SK-N-SH (cell line): Measurements from ENCODE around the gene CFAP100. TPM values are rescaled to one million over a fixed set of nuclear protein-coding genes. Genes with fewer than 3 reads are reported as not detected.

Experiments
- CTCF ChIA-PET: fragments of 300-600, 350-600 bp; formaldehyde crosslinking; extraction: SDS; loops from one replicate; lab custom pipeline; 2021; lab: Yijun Ruan, JAX
- POLR2A ChIA-PET: fragments of 350-600 bp; sonication (Branson Sonifier 250); formaldehyde crosslinking; extraction: SDS; loops from one replicate; lab custom pipeline; 2020; ENCODE audit warnings: antibody characterized with exemption, inconsistent platforms; lab: Yijun Ruan, JAX
- DNase-seq: peaks from one replicate; pipeline ENCODE4 v3.0.0; 2012
- H2AFZ ChIP-seq: fragments of 200-600 bp; sonication (generic); 2 replicates; pipeline ENCODE4 v1.8.1; 2016; ENCODE audit warnings: antibody characterized with exemption, mild to moderate bottlenecking, low read depth
- H3F3A ChIP-seq: fragments of 200-600 bp; sonication (generic); replicated peaks from 2 replicates; pipeline ENCODE3; 2016; ENCODE audit warnings: antibody characterized with exemption, mild to moderate bottlenecking; ENCODE audit not compliant: insufficient read depth
- H3K27ac ChIP-seq, 2 experiments: fragments of 200-500 bp in 1 of 2; fragments of 200-600 bp in 1 of 2; sonication (Bioruptor generic) in 1 of 2; sonication (generic), shearing (Covaris generic) in 1 of 2; 2 replicates each; pipeline versions ENCODE4 v1.5.1 to v1.6.1; 2014 to 2016; ENCODE audit warnings: low read depth in 2 of 2, inconsistent platforms in 1 of 2, low read length in 1 of 2, mild to moderate bottlenecking in 1 of 2, mixed read lengths in 1 of 2
- H3K27me3 ChIP-seq: fragments of 200-600 bp; sonication (generic), shearing (Covaris generic); 2 replicates; pipeline ENCODE4 v1.6.1; 2016; ENCODE audit warnings: mixed run types; ENCODE audit not compliant: insufficient read depth
- H3K36me3 ChIP-seq, 2 experiments: fragments of 200-500 bp in 1 of 2; fragments of 200-600 bp in 1 of 2; sonication (Bioruptor generic) in 1 of 2; sonication (generic) in 1 of 2; replicated peaks in 1 of 2; 2 replicates each; pipeline versions ENCODE3 to v1.5.1; 2014 to 2016; ENCODE audit warnings: low read length in 1 of 2, mild to moderate bottlenecking in 1 of 2; ENCODE audit not compliant: insufficient read depth in 2 of 2, control insufficient read depth in 1 of 2
- H3K4me1 ChIP-seq, 2 experiments: fragments of 200-500 bp in 1 of 2; fragments of 200-600 bp in 1 of 2; sonication (Bioruptor generic) in 1 of 2; sonication (generic), shearing (Covaris generic) in 1 of 2; 2 replicates each; pipeline versions ENCODE4 v1.5.1 to v1.6.1; 2014 to 2016; ENCODE audit warnings: low read depth in 1 of 2, low read length in 1 of 2, mixed run types in 1 of 2; ENCODE audit not compliant: insufficient read depth in 2 of 2, control insufficient read depth in 1 of 2
- H3K4me2 ChIP-seq: fragments of 200-600 bp; sonication (generic), shearing (Covaris generic); 2 replicates; pipeline ENCODE4 v1.6.1; 2017; ENCODE audit warnings: mixed run types
- H3K4me3 ChIP-seq, 2 experiments: fragments of 200-500 bp in 1 of 2; fragments of 200-600 bp in 1 of 2; sonication (Bioruptor generic) in 1 of 2; sonication (generic), shearing (Covaris generic) in 1 of 2; 2 replicates each; pipeline versions ENCODE4 v1.5.1 to v1.8.1; 2014 to 2016; ENCODE audit warnings: low read depth in 2 of 2, inconsistent platforms in 1 of 2, low read length in 1 of 2, mild to moderate bottlenecking in 1 of 2, mixed read lengths in 1 of 2, moderate library complexity in 1 of 2
- H3K79me2 ChIP-seq: fragments of 200-600 bp; sonication (generic); 2 replicates; pipeline ENCODE4 v1.8.1; 2017; ENCODE audit warnings: mild to moderate bottlenecking; ENCODE audit not compliant: insufficient read depth
- H3K9ac ChIP-seq: fragments of 200-600 bp; sonication (generic); 2 replicates; pipeline ENCODE4 v1.6.1; 2017; ENCODE audit warnings: mixed run types
- H3K9me2 ChIP-seq: fragments of 200-600 bp; sonication (generic); 2 replicates; pipeline ENCODE4 v1.6.1; 2017; ENCODE audit warnings: mixed run types
- H3K9me3 ChIP-seq: fragments of 200-600 bp; sonication (generic); 2 replicates; pipeline ENCODE4 v1.6.1; 2017; ENCODE audit warnings: mixed run types, mild to moderate bottlenecking, moderate library complexity
- H4K20me1 ChIP-seq: fragments of 200-600 bp; sonication (generic); 2 replicates; pipeline ENCODE4 v1.6.1; 2017; ENCODE audit warnings: mild to moderate bottlenecking, mixed run types; ENCODE audit not compliant: insufficient read depth
- EP300 ChIP-seq, 2 experiments: IDR thresholded peaks; 2 replicates each; pipeline versions ENCODE4 v1.4.0 to v1.6.1; 2012; ENCODE audit warnings: borderline replicate concordance in 1 of 2, low read depth in 1 of 2, low read length in 1 of 2
- EZH2phosphoT487 ChIP-seq: fragments of 200-600 bp; sonication (generic); IDR thresholded peaks from 2 replicates; pipeline ENCODE4 v1.6.1; 2017; ENCODE audit warnings: low read depth, mixed run types, mild to moderate bottlenecking, antibody characterized with exemption, moderate library complexity, borderline replicate concordance
- FOSL2 ChIP-seq: IDR thresholded peaks from 2 replicates; pipeline ENCODE4 v1.4.0; 2012; ENCODE audit warnings: low read depth, mild to moderate bottlenecking, moderate library complexity, borderline replicate concordance
- FOXJ3 ChIP-seq: sonication (generic); formaldehyde crosslinking; IDR thresholded peaks from 2 replicates; pipeline ENCODE4 v1.5.1; 2020; ENCODE audit warnings: mild to moderate bottlenecking, missing genetic modification reagents
- GABPA ChIP-seq: IDR thresholded peaks from 2 replicates; pipeline ENCODE4 v1.4.0; 2012; ENCODE audit warnings: low read depth, mild to moderate bottlenecking
- GATA2 ChIP-seq: sonication (generic); formaldehyde crosslinking; IDR thresholded peaks from 2 replicates; pipeline ENCODE4 v1.5.0; 2020; ENCODE audit warnings: mild to moderate bottlenecking, missing genetic modification reagents
- JUND ChIP-seq: IDR thresholded peaks from 2 replicates; pipeline ENCODE4 v1.4.0; 2012
- NRF1 ChIP-seq: IDR thresholded peaks from 2 replicates; pipeline ENCODE4 v1.6.1; 2012; ENCODE audit warnings: low read depth, mild to moderate bottlenecking, low read length
- POLR2AphosphoS5 ChIP-seq: IDR thresholded peaks from 2 replicates; pipeline ENCODE4 v1.6.1; 2012; ENCODE audit warnings: low read depth, low read length
- RCOR1 ChIP-seq: fragments of 150-350 bp; IDR thresholded peaks from 2 replicates; pipeline ENCODE4 v1.6.1; 2017; ENCODE audit warnings: antibody characterized with exemption, low read length
- SIN3A ChIP-seq: IDR thresholded peaks from 2 replicates; pipeline ENCODE4 v1.6.1; 2012; ENCODE audit warnings: low read depth, mild to moderate bottlenecking, low read length, moderate library complexity, borderline replicate concordance
- SMC3 ChIP-seq: IDR thresholded peaks from 2 replicates; pipeline ENCODE4 v1.6.1; 2012; ENCODE audit warnings: low read depth, low read length, improper control_type of control experiment
- TCF12 ChIP-seq: IDR thresholded peaks from 2 replicates; pipeline ENCODE4 v1.4.0; 2012
- YY1 ChIP-seq: IDR thresholded peaks from 2 replicates; pipeline ENCODE4 v1.4.0; 2012; ENCODE audit warnings: low read depth, mild to moderate bottlenecking
- WGBS: methylation state at CpG from one replicate; pipeline ENCODE4 v1.1.6; 2017; ENCODE audit warnings: low lambda C conversion rate; 5-methylcytosine and 5-hydroxymethylcytosine counted together
- polyA plus RNA-seq, 3 experiments: library from polyadenylated mRNA; depleted of rRNA; stranded (reverse); fragments of >200 nt; gene quantifications; 2 replicates each; pipeline ENCODE4 v1.2.3, GENCODE V29; 2012
- TF ChIP-seq, protein P1 (sequence below): IDR thresholded peaks from 2 replicates; pipeline ENCODE4 v1.4.0; 2012; ENCODE audit warnings: low read depth, borderline replicate concordance
- TF ChIP-seq, protein P2 (sequence below): fragments of 150-350 bp; IDR thresholded peaks from 2 replicates; pipeline ENCODE4 v1.6.1; 2017; ENCODE audit warnings: antibody characterized with exemption, low read length, low read depth, borderline replicate concordance
- TF ChIP-seq, protein P3 (sequence below): fragments of 150-350 bp; IDR thresholded peaks from 2 replicates; pipeline ENCODE4 v1.6.1; 2016; ENCODE audit warnings: mild to moderate bottlenecking, low read depth, low read length

Gene CFAP100
- polyA plus RNA-seq, 1 of the 3 experiments (the other 2 are of a cell fraction): not detected

DNA sequence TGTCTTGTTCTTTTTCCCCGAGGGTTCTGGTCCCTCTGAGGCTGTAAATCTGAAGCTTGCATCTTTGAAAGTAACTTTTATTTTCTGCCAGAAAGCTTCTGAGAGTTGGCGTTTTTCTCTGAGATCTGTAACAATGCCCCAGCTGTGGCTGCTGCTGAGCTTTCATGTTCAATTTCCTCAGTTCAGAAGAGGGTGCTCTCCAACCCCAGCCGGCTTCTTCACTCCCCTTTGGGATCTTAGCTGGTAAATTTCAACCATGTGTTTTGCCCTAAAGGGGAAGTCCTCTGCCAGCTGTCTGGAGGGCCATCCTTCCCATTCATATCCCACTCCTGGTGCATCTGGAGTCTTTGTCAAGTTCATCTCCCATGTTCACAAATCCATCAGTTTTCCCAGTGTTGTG, 18.3 kb upstream of the CFAP100 start:
- Histone ChIP-seq H4K20me1 (no peaks in the 10 kb centered on the region), H2AFZ (no peak overlapping the region), H3K27ac (no peak overlapping the region; a peak in 1 of 4 replicates), H3K9me3 (no peaks in the 10 kb centered on the region), H3K4me3 (no peak overlapping the region), H3K79me2 (no peaks in the 10 kb centered on the region), H3K36me3 (no peaks in the 10 kb centered on the region), H3F3A (no peaks in the 10 kb centered on the region), H3K4me2 (no peak overlapping the region), H3K9ac (no peak overlapping the region), H3K9me2 (no peaks in the 10 kb centered on the region), H3K27me3 (peaks cover 8% of the 10 kb centered on the region; the same call in 1 of the 2 replicates), H3K4me1 (peaks cover 0 to 21% of the 10 kb centered on the region in 2 experiments; a peak in 1 of 4 replicates)
- TF ChIP-seq SMC3: no peak
- ChIA-PET CTCF (interaction anchor here (1.0 to 5.3 kb wide), 2 partner anchors 13 to 178 kb away, joined by 3 to 30 read pairs; no protein-coding TSS in a partner anchor), POLR2A (no interaction called here)
- DNase-seq: no peak
- 26% methylated on average over 3 of the region's 3 CpGs for WGBS

DNA sequence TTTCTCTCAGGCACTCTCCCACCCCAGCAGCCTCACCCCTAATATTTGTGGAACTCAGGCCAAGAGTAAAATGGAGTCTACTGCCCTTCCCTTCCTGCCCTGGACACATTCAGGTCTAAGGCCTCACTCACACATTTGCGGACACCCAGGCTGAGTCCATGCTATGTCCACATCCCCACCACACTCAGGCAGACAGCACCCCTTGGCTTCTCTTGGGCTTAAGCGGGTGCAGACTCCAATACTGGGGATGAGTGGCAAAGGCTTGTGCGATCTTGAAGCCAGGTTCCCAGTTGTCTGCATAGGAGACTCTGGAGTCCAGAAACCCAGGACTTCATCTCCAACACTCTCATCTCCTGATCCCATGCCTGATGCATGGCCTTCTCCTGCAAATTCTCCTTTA, 17.5 kb upstream of the CFAP100 start:
- Histone ChIP-seq H3K9me2 (no peaks in the 10 kb centered on the region), H3K4me1 (peaks cover 0 to 21% of the 10 kb centered on the region in 2 experiments; a peak in 1 of 4 replicates), H3K79me2 (no peaks in the 10 kb centered on the region), H4K20me1 (no peaks in the 10 kb centered on the region), H3K9me3 (no peaks in the 10 kb centered on the region), H3K4me3 (no peak overlapping the region), H3K9ac (no peak overlapping the region), H2AFZ (no peak overlapping the region), H3F3A (no peaks in the 10 kb centered on the region), H3K27me3 (peaks cover 8% of the 10 kb centered on the region; the same call in 1 of the 2 replicates), H3K4me2 (no peak overlapping the region), H3K27ac (no peak overlapping the region), H3K36me3 (no peaks in the 10 kb centered on the region)
- TF ChIP-seq FOXJ3 (CRISPR knock-in tag): no peak
- TF ChIP-seq FOSL2: no peak
- TF ChIP-seq, protein P1, sequence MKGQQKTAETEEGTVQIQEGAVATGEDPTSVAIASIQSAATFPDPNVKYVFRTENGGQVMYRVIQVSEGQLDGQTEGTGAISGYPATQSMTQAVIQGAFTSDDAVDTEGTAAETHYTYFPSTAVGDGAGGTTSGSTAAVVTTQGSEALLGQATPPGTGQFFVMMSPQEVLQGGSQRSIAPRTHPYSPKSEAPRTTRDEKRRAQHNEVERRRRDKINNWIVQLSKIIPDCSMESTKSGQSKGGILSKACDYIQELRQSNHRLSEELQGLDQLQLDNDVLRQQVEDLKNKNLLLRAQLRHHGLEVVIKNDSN: no peak
- TF ChIP-seq YY1: no peak
- TF ChIP-seq EZH2phosphoT487: no peak
- TF ChIP-seq RCOR1: no peak
- TF ChIP-seq TCF12: no peak
- no peak for TF ChIP-seq NRF1
- TF ChIP-seq JUND: no peak
- no peak for TF ChIP-seq GABPA
- TF ChIP-seq, protein P2, sequence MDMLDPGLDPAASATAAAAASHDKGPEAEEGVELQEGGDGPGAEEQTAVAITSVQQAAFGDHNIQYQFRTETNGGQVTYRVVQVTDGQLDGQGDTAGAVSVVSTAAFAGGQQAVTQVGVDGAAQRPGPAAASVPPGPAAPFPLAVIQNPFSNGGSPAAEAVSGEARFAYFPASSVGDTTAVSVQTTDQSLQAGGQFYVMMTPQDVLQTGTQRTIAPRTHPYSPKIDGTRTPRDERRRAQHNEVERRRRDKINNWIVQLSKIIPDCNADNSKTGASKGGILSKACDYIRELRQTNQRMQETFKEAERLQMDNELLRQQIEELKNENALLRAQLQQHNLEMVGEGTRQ: no peak
- TF ChIP-seq, protein P3, sequence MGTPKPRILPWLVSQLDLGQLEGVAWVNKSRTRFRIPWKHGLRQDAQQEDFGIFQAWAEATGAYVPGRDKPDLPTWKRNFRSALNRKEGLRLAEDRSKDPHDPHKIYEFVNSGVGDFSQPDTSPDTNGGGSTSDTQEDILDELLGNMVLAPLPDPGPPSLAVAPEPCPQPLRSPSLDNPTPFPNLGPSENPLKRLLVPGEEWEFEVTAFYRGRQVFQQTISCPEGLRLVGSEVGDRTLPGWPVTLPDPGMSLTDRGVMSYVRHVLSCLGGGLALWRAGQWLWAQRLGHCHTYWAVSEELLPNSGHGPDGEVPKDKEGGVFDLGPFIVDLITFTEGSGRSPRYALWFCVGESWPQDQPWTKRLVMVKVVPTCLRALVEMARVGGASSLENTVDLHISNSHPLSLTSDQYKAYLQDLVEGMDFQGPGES: no peak
- no peak for TF ChIP-seq EP300 (IDR thresholded peaks at IDR 0.05; ENCODE audit: borderline replicate concordance in 1 of 2, low read depth in 1 of 2, low read length in 1 of 2)
- TF ChIP-seq SIN3A: no peak
- no peak for TF ChIP-seq GATA2
- no peak for TF ChIP-seq POLR2AphosphoS5
- 63% methylated on average over 3 of the region's 3 CpGs for WGBS
- no peak for DNase-seq
- ChIA-PET POLR2A (no interaction called here), CTCF (interaction anchor here (5.3 kb wide), 1 partner anchor 12 kb away, joined by 30 read pairs; no protein-coding TSS in a partner anchor)
